K562 (cell line): ENCODE data around the gene FAAP24. TPM values are rescaled to one million over a fixed set of nuclear protein-coding genes. Genes with fewer than 3 reads are reported as not detected.

Experiments
- CBFA2T3 ChIP-seq: fragments of 450-650 bp; IDR thresholded peaks from 2 replicates; pipeline ENCODE4 v1.6.1; 2017
- CHD4 ChIP-seq: fragments of 200-600 bp; sonication (generic); IDR thresholded peaks from 3 replicates; pipeline ENCODE4 v1.6.1; 2012; ENCODE audit warnings: low read depth, mild to moderate bottlenecking, mixed read lengths, low read length, inconsistent platforms; ENCODE audit not compliant: insufficient read depth, insufficient replicate concordance, poor library complexity, severe bottlenecking
- FOS ChIP-seq: IDR thresholded peaks from 3 replicates; pipeline ENCODE4 v1.6.1; 2011; ENCODE audit not compliant: insufficient read length; ENCODE audit errors: extremely low read depth
- JUND ChIP-seq, 2 experiments: IDR thresholded peaks; 2 replicates in 1 of 2; 3 replicates in 1 of 2; pipeline ENCODE4 v1.6.1; 2011; ENCODE audit warnings: borderline replicate concordance in 2 of 2, low read depth in 2 of 2, low read length in 2 of 2, improper control_type of control experiment in 1 of 2, missing biosample characterization in 1 of 2, missing genetic modification characterization in 1 of 2, missing genetic modification reagents in 1 of 2
- MED1 ChIP-seq: sonication (generic); formaldehyde crosslinking; IDR thresholded peaks from 2 replicates; pipeline ENCODE4 v1.8.1; 2023; ENCODE audit warnings: missing genetic modification reagents, borderline replicate concordance
- POLR2G ChIP-seq: fragments of 200-400 bp; formaldehyde crosslinking; IDR thresholded peaks from 2 replicates; pipeline ENCODE4 v1.6.1; 2017; ENCODE audit warnings: low read depth, mild to moderate bottlenecking, antibody characterized with exemption, low read length, moderate library complexity
- XRCC3 ChIP-seq: fragments of 450-650 bp; IDR thresholded peaks from 2 replicates; pipeline ENCODE4 v1.6.1; 2017; ENCODE audit warnings: mild to moderate bottlenecking, moderate library complexity
- ZNF24 ChIP-seq: fragments of 450-650 bp; IDR thresholded peaks from 2 replicates; pipeline ENCODE4 v1.6.1; 2016
- polyA plus RNA-seq, 8 experiments: library from polyadenylated mRNA; depleted of rRNA in 4 of 8; stranded (reverse) in 5 of 8; unstranded in 3 of 8; fragments of >200 nt; fragmentation: Nextera tagmentation in 2 of 8; fragmentation: Illumina TruSeq in 1 of 8; extraction: Ambion mirVana in 2 of 8; extraction: Trizol in 1 of 8; gene quantifications; 2 replicates each; pipeline versions ENCODE4 v1.2.1 to v1.2.3, GENCODE V29; 2011 to 2014; ENCODE audit warnings: inconsistent platforms in 1 of 8, missing spikeins in 1 of 8
- total RNA-seq, 7 experiments: library from RNA; depleted of rRNA in 6 of 7; stranded (reverse); fragments of >200 nt in 6 of 7; fragmentation: Illumina TruSeq in 2 of 7; extraction: Trizol in 2 of 7; gene quantifications; 2 replicates each; pipeline versions ENCODE4 v1.2.1 to v1.2.3, GENCODE V29; 2011 to 2021; ENCODE audit warnings: low replicate concordance in 1 of 7
- TF ChIP-seq, protein P1 (sequence below): fragments of 250-450 bp; sonication (Bioruptor Pico); IDR thresholded peaks from 2 replicates; pipeline ENCODE4 v1.5.0; 2022; ENCODE audit warnings: mild to moderate bottlenecking
- TF ChIP-seq, protein P2 (sequence below): fragments of 450-650 bp; IDR thresholded peaks from 2 replicates; pipeline ENCODE4 v1.6.1; 2018; ENCODE audit warnings: mild to moderate bottlenecking, low read depth; ENCODE audit not compliant: partially characterized antibody
- TF ChIP-seq, protein P3 (sequence below): fragments of 450-650 bp; IDR thresholded peaks from 2 replicates; pipeline ENCODE4 v1.7.1; 2018; ENCODE audit warnings: mild to moderate bottlenecking, low read depth; ENCODE audit not compliant: partially characterized antibody

The FAAP24 gene
- total and polyA plus RNA-seq, 9 of the 15 experiments (the other 6 are each of a cell fraction or from before 2014, with no cell fraction given), result 4.6 to 21.6 (median 8.2) TPM

DNA sequence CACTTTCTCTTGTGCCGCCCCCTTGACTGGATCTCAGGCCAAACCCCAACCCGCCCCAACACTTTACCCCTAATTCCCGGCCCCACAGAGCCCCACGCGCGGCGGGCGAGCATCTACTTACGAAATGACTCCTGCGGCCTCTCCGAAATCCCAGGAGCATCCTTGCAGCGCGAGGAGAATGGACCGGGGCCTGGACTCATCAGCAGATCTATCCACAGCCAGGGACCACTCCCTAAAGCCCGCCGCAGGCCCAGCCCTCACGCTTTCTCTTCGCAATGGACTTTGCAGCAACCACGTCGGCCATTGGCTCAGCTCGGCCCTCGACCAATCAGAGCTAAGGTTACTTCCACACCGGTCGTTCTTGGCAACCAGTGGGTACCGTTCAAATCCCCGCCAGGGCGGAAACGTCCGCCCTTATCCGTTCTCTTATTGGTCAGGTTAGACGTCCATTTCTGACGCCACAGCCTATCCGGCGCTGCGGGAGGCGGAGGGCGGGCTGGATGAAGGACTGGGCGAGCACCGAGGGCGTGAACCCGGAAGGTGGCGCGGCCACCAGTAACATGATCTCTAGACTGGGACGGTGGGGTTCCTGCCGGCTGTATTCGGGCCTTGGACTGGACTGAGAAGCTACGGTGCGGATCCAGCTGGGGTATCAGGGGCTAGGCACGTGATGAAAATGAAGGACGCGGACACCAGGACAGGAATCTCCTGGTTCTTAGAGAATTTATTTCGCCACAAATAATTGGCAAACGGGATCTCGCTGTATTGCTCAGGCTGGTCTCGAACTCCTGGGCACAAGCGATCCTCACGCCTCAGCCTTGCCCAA is at the start of gene FAAP24, which contains the start of gene CEP89 (continued):
- TF ChIP-seq, protein P1, sequence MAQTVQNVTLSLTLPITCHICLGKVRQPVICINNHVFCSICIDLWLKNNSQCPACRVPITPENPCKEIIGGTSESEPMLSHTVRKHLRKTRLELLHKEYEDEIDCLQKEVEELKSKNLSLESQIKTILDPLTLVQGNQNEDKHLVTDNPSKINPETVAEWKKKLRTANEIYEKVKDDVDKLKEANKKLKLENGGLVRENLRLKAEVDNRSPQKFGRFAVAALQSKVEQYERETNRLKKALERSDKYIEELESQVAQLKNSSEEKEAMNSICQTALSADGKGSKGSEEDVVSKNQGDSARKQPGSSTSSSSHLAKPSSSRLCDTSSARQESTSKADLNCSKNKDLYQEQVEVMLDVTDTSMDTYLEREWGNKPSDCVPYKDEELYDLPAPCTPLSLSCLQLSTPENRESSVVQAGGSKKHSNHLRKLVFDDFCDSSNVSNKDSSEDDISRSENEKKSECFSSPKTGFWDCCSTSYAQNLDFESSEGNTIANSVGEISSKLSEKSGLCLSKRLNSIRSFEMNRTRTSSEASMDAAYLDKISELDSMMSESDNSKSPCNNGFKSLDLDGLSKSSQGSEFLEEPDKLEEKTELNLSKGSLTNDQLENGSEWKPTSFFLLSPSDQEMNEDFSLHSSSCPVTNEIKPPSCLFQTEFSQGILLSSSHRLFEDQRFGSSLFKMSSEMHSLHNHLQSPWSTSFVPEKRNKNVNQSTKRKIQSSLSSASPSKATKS, result no peak
- TF ChIP-seq, protein P2, sequence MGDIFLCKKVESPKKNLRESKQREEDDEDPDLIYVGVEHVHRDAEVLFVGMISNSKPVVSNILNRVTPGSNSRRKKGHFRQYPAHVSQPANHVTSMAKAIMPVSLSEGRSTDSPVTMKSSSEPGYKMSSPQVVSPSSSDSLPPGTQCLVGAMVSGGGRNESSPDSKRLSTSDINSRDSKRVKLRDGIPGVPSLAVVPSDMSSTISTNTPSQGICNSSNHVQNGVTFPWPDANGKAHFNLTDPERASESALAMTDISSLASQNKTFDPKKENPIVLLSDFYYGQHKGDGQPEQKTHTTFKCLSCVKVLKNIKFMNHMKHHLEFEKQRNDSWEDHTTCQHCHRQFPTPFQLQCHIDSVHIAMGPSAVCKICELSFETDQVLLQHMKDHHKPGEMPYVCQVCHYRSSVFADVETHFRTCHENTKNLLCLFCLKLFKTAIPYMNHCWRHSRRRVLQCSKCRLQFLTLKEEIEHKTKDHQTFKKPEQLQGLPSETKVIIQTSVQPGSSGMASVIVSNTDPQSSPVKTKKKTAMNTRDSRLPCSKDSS, result no peak
- peak; percentile 95 for TF ChIP-seq FOS
- no peak for TF ChIP-seq CHD4
- TF ChIP-seq JUND (IDR thresholded peaks at IDR 0.05; ENCODE audit: borderline replicate concordance, low read depth, low read length), result no peak
- no peak for TF ChIP-seq JUND (tag; IDR thresholded peaks at IDR 0.05; ENCODE audit: borderline replicate concordance, low read depth, low read length)
- TF ChIP-seq XRCC3, result no peak
- peak; percentile 71 for TF ChIP-seq CBFA2T3
- no peak for TF ChIP-seq MED1 (CRISPR knock-in tag)
- TF ChIP-seq POLR2G, result peak; percentile 88
- no peak for TF ChIP-seq ZNF24
- TF ChIP-seq, protein P3, sequence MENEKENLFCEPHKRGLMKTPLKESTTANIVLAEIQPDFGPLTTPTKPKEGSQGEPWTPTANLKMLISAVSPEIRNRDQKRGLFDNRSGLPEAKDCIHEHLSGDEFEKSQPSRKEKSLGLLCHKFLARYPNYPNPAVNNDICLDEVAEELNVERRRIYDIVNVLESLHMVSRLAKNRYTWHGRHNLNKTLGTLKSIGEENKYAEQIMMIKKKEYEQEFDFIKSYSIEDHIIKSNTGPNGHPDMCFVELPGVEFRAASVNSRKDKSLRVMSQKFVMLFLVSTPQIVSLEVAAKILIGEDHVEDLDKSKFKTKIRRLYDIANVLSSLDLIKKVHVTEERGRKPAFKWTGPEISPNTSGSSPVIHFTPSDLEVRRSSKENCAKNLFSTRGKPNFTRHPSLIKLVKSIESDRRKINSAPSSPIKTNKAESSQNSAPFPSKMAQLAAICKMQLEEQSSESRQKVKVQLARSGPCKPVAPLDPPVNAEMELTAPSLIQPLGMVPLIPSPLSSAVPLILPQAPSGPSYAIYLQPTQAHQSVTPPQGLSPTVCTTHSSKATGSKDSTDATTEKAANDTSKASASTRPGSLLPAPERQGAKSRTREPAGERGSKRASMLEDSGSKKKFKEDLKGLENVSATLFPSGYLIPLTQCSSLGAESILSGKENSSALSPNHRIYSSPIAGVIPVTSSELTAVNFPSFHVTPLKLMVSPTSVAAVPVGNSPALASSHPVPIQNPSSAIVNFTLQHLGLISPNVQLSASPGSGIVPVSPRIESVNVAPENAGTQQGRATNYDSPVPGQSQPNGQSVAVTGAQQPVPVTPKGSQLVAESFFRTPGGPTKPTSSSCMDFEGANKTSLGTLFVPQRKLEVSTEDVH, result peak; percentile 83
